ENCODE measurements around the gene GIN1. TPM values are rescaled to one million over a fixed set of nuclear protein-coding genes. Genes with fewer than 3 reads are reported as not detected.
A peak's percentile ranks its signal among the peaks of the same experiment; 100 is the strongest.

Gene GIN1
- total and polyA plus RNA-seq, 9 of the 15 experiments (the other 6 are each of a cell fraction or from before 2014, with no cell fraction given), result 2.4 to 9.8 (median 7.8) TPM

- TF ChIP-seq ZNF511 (CRISPR knock-in tag; IDR thresholded peaks at IDR 0.05), result no peak
- TF ChIP-seq JUN (IDR thresholded peaks at IDR 0.05; ENCODE audit: borderline replicate concordance, low read depth, low read length), result no peak
- no peak for TF ChIP-seq JUN (CRISPR knock-in tag; IDR thresholded peaks at IDR 0.05; ENCODE audit: borderline replicate concordance)
- TF ChIP-seq MCM5 (IDR thresholded peaks at IDR 0.05; ENCODE audit: low read depth), result no peak
- no peak for TF ChIP-seq CTBP1 (IDR thresholded peaks at IDR 0.05; ENCODE audit: borderline replicate concordance)
- TF ChIP-seq GTF3C2 (IDR thresholded peaks at IDR 0.05; ENCODE audit: borderline replicate concordance, extremely low read depth, insufficient read length), result no peak
- no peak for TF ChIP-seq ADNP (tag; IDR thresholded peaks at IDR 0.05)
- TF ChIP-seq ZNF280A (IDR thresholded peaks at IDR 0.05; ENCODE audit: low read depth, partially characterized antibody), result no peak
- peak in 1 of 2 experiments; percentile 69; a peak in 1 of 4 replicates for TF ChIP-seq RCOR1 (IDR thresholded peaks at IDR 0.05; ENCODE audit: borderline replicate concordance in 1 of 2, low read depth in 2 of 2, low read length in 2 of 2)
- TF ChIP-seq CBX8 (IDR thresholded peaks at IDR 0.05; ENCODE audit: borderline replicate concordance, extremely low read depth, low read depth, low read length, poor library complexity, severe bottlenecking), result no peak
- TF ChIP-seq ETS1 (conservative IDR thresholded peaks at IDR 0.05; ENCODE audit: control insufficient read depth, low read depth, low read length), result no peak
- peak; percentile 78 for TF ChIP-seq ETV1 (tag; conservative IDR thresholded peaks at IDR 0.05; ENCODE audit: low read depth)
- TF ChIP-seq HINFP (tag; conservative IDR thresholded peaks at IDR 0.05; ENCODE audit: low read depth), result no peak
- TF ChIP-seq POLR2A (conservative IDR thresholded peaks at IDR 0.05), result no peak
- TF ChIP-seq HOMEZ (CRISPR knock-in tag; IDR thresholded peaks at IDR 0.05), result no peak
- TF ChIP-seq MAZ (CRISPR knock-in tag; conservative IDR thresholded peaks at IDR 0.05 in 1 of 2, IDR thresholded peaks at IDR 0.05 in 1 of 2), result 0 out of 4 replicates have a peak, but pooled peaks of 1 of the 2 experiments have one; percentile 1
- TF ChIP-seq ZNF778 (CRISPR knock-in tag; IDR thresholded peaks at IDR 0.05), result no peak
- no peak for TF ChIP-seq CREBBP (IDR thresholded peaks at IDR 0.05; ENCODE audit: low read depth, low read length)
Measured at GRCh38 chr5:103114440-103114839, 5.5 kb downstream of the GIN1 start (continued).
